K562 (cell line): ENCODE results near the gene CAMK1D. TPM values are rescaled to one million over a fixed set of nuclear protein-coding genes. Genes with fewer than 3 reads are reported as not detected.

Experiments used
- ATAC-seq: fragments of 200-7000 bp; cut with Tn5 transposase; 3 replicates; pipeline ENCODE4 v1.9.1; 2020; ENCODE audit warnings: moderate library complexity
- BruUV-seq: library from RNA; stranded (reverse); fragments of 400-500 nt; replicated peaks from 2 replicates; lab custom pipeline; 2021; lab: Mats Ljungman, UMichigan
- CTCF ChIA-PET: fragments of 300-600 bp; formaldehyde crosslinking; extraction: SDS; loops from one replicate; lab custom pipeline; 2021; ENCODE audit warnings: low intra/inter-chr PET ratio; lab: Yijun Ruan, JAX
- POLR2A ChIA-PET: fragments of 300-600, 350-650 bp; sonication (Branson Sonifier 250); formaldehyde crosslinking; extraction: SDS; loops from one replicate; lab custom pipeline; 2021; ENCODE audit warnings: antibody characterized with exemption, inconsistent platforms; lab: Yijun Ruan, JAX
- DNase-seq, 4 experiments: peaks; one replicate each; pipeline versions ENCODE4 v3.0.0 to v3.0.0-alpha.2; 2011 to 2018; ENCODE audit warnings: low spot score in 3 of 4, mixed read lengths in 3 of 4; ENCODE audit errors: extremely low read depth in 1 of 4
- FAIRE-seq: peaks from 2 replicates; lab custom pipeline; 2011; peaks lifted over from hg19 to GRCh38; lab: Jason Lieb, UNC
- H2AFZ ChIP-seq: 2 replicates; pipeline ENCODE4 v1.6.0; 2011; ENCODE audit warnings: low read depth, low read length, control low read depth, inconsistent platforms
- H3K27ac ChIP-seq: fragments of 200-600 bp; 3 replicates; pipeline ENCODE4 v1.8.0; 2011; ENCODE audit warnings: low read depth, mild to moderate bottlenecking, control low read depth, inconsistent platforms, low read length, moderate library complexity, mixed read lengths; ENCODE audit errors: extremely low read depth
- H3K27me3 ChIP-seq, 2 experiments: fragments of 300-600 bp in 1 of 2; 2 replicates in 1 of 2; 3 replicates in 1 of 2; pipeline versions ENCODE4 v1.6.0 to v1.8.0; 2011; ENCODE audit warnings: inconsistent platforms in 2 of 2, low read length in 2 of 2, mild to moderate bottlenecking in 1 of 2, mixed read lengths in 1 of 2, moderate library complexity in 1 of 2; ENCODE audit not compliant: control insufficient read depth in 2 of 2, insufficient read depth in 2 of 2
- H3K36me3 ChIP-seq: fragments of 300-600 bp; 3 replicates; pipeline ENCODE4 v1.8.0; 2011; ENCODE audit warnings: mild to moderate bottlenecking, low read length, inconsistent platforms; ENCODE audit not compliant: control insufficient read depth, insufficient read depth
- H3K4me1 ChIP-seq, 2 experiments: fragments of 200-600 bp in 1 of 2; replicated peaks in 1 of 2; 2 replicates in 1 of 2; 3 replicates in 1 of 2; pipeline versions ENCODE4 v1.5.1 to v1.8.0; 2011; ENCODE audit warnings: inconsistent platforms in 2 of 2, low read length in 2 of 2, mild to moderate bottlenecking in 1 of 2, mixed read lengths in 1 of 2, moderate library complexity in 1 of 2; ENCODE audit not compliant: control insufficient read depth in 2 of 2, insufficient read depth in 2 of 2
- H3K4me2 ChIP-seq: 2 replicates; pipeline ENCODE4 v1.6.1; 2011; ENCODE audit warnings: low read length, control low read depth, inconsistent platforms, mixed read lengths; ENCODE audit not compliant: insufficient read depth
- H3K4me3 ChIP-seq: fragments of 200-600 bp; sonication (generic), shearing (Covaris generic); 2 replicates; pipeline ENCODE4 v1.5.1; 2016; ENCODE audit warnings: control low read depth, inconsistent platforms
- H3K79me2 ChIP-seq: fragments of 200-600 bp; 3 replicates; pipeline ENCODE4 v1.8.0; 2011; ENCODE audit warnings: low read length, inconsistent platforms; ENCODE audit not compliant: control insufficient read depth, insufficient read depth
- H3K9ac ChIP-seq, 2 experiments: 2 replicates each; pipeline versions ENCODE4 v1.6.0 to v1.6.1; 2011; ENCODE audit warnings: low read depth in 2 of 2, low read length in 2 of 2, control low read depth in 1 of 2, inconsistent platforms in 1 of 2, mild to moderate bottlenecking in 1 of 2, mixed read lengths in 1 of 2; ENCODE audit not compliant: insufficient read depth in 1 of 2
- H3K9me1 ChIP-seq: one replicate; pipeline ENCODE4 v1.6.0; 2011; ENCODE audit warnings: inconsistent platforms, mild to moderate bottlenecking, low read length, moderate library complexity; ENCODE audit not compliant: control insufficient read depth, insufficient read depth
- H3K9me3 ChIP-seq: replicated peaks from 2 replicates; pipeline ENCODE4 v1.5.1; 2011; ENCODE audit warnings: low read depth, low read length, inconsistent platforms; ENCODE audit not compliant: control insufficient read depth, insufficient read depth
- H4K20me1 ChIP-seq: replicated peaks from 2 replicates; pipeline ENCODE4 v1.6.1; 2011; ENCODE audit warnings: low read length, inconsistent platforms, mixed read lengths; ENCODE audit not compliant: control insufficient read depth, insufficient read depth
- CREBBP ChIP-seq: IDR thresholded peaks from one replicate; pipeline ENCODE4 v1.6.1; 2012; ENCODE audit warnings: low read depth, mild to moderate bottlenecking, control low read depth, inconsistent platforms, low read length
- FOXA3 ChIP-seq, 2 experiments: fragments of 450-650 bp in 1 of 2; sonication (generic) in 1 of 2; formaldehyde crosslinking; IDR thresholded peaks in 1 of 2; conservative IDR thresholded peaks in 1 of 2; 2 replicates each; pipeline versions ENCODE4 v1.4.0 to v1.8.0; 2020 to 2022; ENCODE audit warnings: mild to moderate bottlenecking in 2 of 2, missing genetic modification reagents in 1 of 2
- HLTF ChIP-seq: fragments of 450-650 bp; IDR thresholded peaks from 2 replicates; pipeline ENCODE4 v1.6.1; 2016
- KDM2B ChIP-seq: fragments of 250-450 bp; sonication (Bioruptor Pico); IDR thresholded peaks from 2 replicates; pipeline ENCODE4 v1.8.0; 2021; ENCODE audit warnings: mild to moderate bottlenecking, moderate library complexity
- MBD2 ChIP-seq: sonication (generic); IDR thresholded peaks from 2 replicates; pipeline ENCODE4 v1.6.1; 2016; ENCODE audit warnings: low read depth, borderline replicate concordance
- PBX2 ChIP-seq, 2 experiments: IDR thresholded peaks in 1 of 2; conservative IDR thresholded peaks in 1 of 2; 2 replicates each; pipeline ENCODE4 v1.6.1; 2016; ENCODE audit warnings: low read depth in 2 of 2, mild to moderate bottlenecking in 1 of 2, missing compliant biosample characterization in 1 of 2, missing genetic modification characterization in 1 of 2, moderate library complexity in 1 of 2
- TCFL5 ChIP-seq: fragments of 250-450 bp; sonication (Bioruptor Pico); conservative IDR thresholded peaks from 2 replicates; pipeline ENCODE4 v1.6.1; 2021; ENCODE audit warnings: mild to moderate bottlenecking, moderate library complexity, matching md5 sums
- ZNF146 ChIP-seq: IDR thresholded peaks from one replicate; pipeline ENCODE4 v1.6.1; 2018; ENCODE audit warnings: missing compliant biosample characterization; ENCODE audit not compliant: unreplicated experiment
- ZNF277 ChIP-seq: fragments of 250-450 bp; sonication (Bioruptor Pico); IDR thresholded peaks from 2 replicates; pipeline ENCODE4 v1.8.0; 2022; ENCODE audit warnings: inconsistent platforms, mild to moderate bottlenecking, moderate library complexity, borderline replicate concordance
- ZNF384 ChIP-seq: IDR thresholded peaks from 2 replicates; pipeline ENCODE4 v1.6.1; 2012; ENCODE audit warnings: low read depth, low read length, improper control_type of control experiment
- ZNF511 ChIP-seq: sonication (generic); formaldehyde crosslinking; IDR thresholded peaks from 2 replicates; pipeline ENCODE4 v1.8.0; 2022; ENCODE audit warnings: mild to moderate bottlenecking, missing genetic modification reagents
- ZNF561 ChIP-seq: fragments of 450-650 bp; formaldehyde crosslinking; conservative IDR thresholded peaks from 2 replicates; pipeline ENCODE4 v1.4.0; 2020; ENCODE audit warnings: mild to moderate bottlenecking, moderate library complexity
- WGBS: fragments of 100-300 bp; shearing (Covaris generic); methylation state at CpG from one replicate; pipeline ENCODE4 v1.1.6; 2016; ENCODE audit warnings: low coverage, mixed read lengths; ENCODE audit not compliant: insufficient coverage; ENCODE audit errors: missing lambda C conversion rate; 5-methylcytosine and 5-hydroxymethylcytosine counted together
- in situ Hi-C: fragments of 300-500 bp; cut with MboI; formaldehyde crosslinking; loops from 4 replicates; pipeline ENCODE4 v1.15.0; 2018; ENCODE audit warnings: inconsistent platforms, mixed read lengths
- intact Hi-C: fragments of 100-400 bp; cut with micrococcal nuclease; formaldehyde crosslinking; loops from 2 replicates; pipeline ENCODE4 v1.14.2; 2022
- polyA plus RNA-seq, 8 experiments: library from polyadenylated mRNA; depleted of rRNA in 4 of 8; stranded (reverse) in 5 of 8; unstranded in 3 of 8; fragments of >200 nt; fragmentation: Nextera tagmentation in 2 of 8; fragmentation: Illumina TruSeq in 1 of 8; extraction: Ambion mirVana in 2 of 8; extraction: Trizol in 1 of 8; gene quantifications; 2 replicates each; pipeline versions ENCODE4 v1.2.1 to v1.2.3, GENCODE V29; 2011 to 2014; ENCODE audit warnings: inconsistent platforms in 1 of 8, missing spikeins in 1 of 8
- total RNA-seq, 7 experiments: library from RNA; depleted of rRNA in 6 of 7; stranded (reverse); fragments of >200 nt in 6 of 7; fragmentation: Illumina TruSeq in 2 of 7; extraction: Trizol in 2 of 7; gene quantifications; 2 replicates each; pipeline versions ENCODE4 v1.2.1 to v1.2.3, GENCODE V29; 2011 to 2021; ENCODE audit warnings: low replicate concordance in 1 of 7

Gene CAMK1D
- total and polyA plus RNA-seq, 9 of the 15 experiments (the other 6 are each of a cell fraction or from before 2014, with no cell fraction given), result 0.12 to 0.24 (median 0.20) TPM; not detected in 5

- Histone ChIP-seq H3K4me2 (no peak overlapping the region), H3K27me3 (peaks cover 45 to 47% of the 10 kb centered on the region in 2 experiments), H3K79me2 (no peaks in the 10 kb centered on the region), H2AFZ (no peak overlapping the region), H3K36me3 (no peaks in the 10 kb centered on the region), H3K4me3 (no peak overlapping the region), H3K9ac (no peak overlapping the region), H3K9me3 (no peaks in the 10 kb centered on the region), H3K9me1 (no peaks in the 10 kb centered on the region), H4K20me1 (0 out of 2 replicates have a peak, but pooled peaks cover 3% of the 10 kb centered on the region), H3K27ac (no peak overlapping the region), H3K4me1 (no peaks in the 10 kb centered on the region)
- no peak for TF ChIP-seq ZNF277
- TF ChIP-seq ZNF561 (CRISPR knock-in tag), result no peak
- DNase-seq (no peak), FAIRE-seq (no peak), ATAC-seq (no peak)
- intact Hi-C loops (no loop called here), in situ Hi-C loops (no loop called here)
- ChIA-PET POLR2A (no interaction called here), CTCF (no interaction called here)
- 2% methylated on average over 8 of the region's 8 CpGs for WGBS
- BruUV-seq, result no TSS peak
Observed at GRCh38 chr10:12510501-12510941, 161.2 kb downstream of the CAMK1D start.

GRCh38 chr10:12510984-12511383 is 161.6 kb downstream of the CAMK1D start:
- Histone ChIP-seq H4K20me1 (0 out of 2 replicates have a peak, but pooled peaks cover 3% of the 10 kb centered on the region), H3K4me2 (no peak overlapping the region), H3K9me3 (no peaks in the 10 kb centered on the region), H3K27ac (no peak overlapping the region), H3K9ac (no peak overlapping the region), H3K4me3 (no peak overlapping the region), H2AFZ (no peak overlapping the region), H3K27me3 (peaks cover 43 to 45% of the 10 kb centered on the region in 2 experiments), H3K79me2 (no peaks in the 10 kb centered on the region), H3K9me1 (no peaks in the 10 kb centered on the region), H3K4me1 (no peaks in the 10 kb centered on the region), H3K36me3 (no peaks in the 10 kb centered on the region)
- POLR2A ChIA-PET, result no interaction called here
- DNase-seq (no peak), ATAC-seq (no peak), FAIRE-seq (no peak)
- in situ Hi-C loops, result no loop called here
- CTCF ChIA-PET, result no interaction called here
- no TSS peak for BruUV-seq
- 0% methylated on average over 4 of the region's 4 CpGs for WGBS
- intact Hi-C loops, result no loop called here
- TF ChIP-seq MBD2 (no peak), HLTF (no peak), KDM2B (no peak), ZNF146 (CRISPR knock-in tag) (no peak), TCFL5 (no peak), ZNF384 (no peak), ZNF511 (CRISPR knock-in tag) (no peak), CREBBP (no peak), PBX2 (CRISPR knock-in tag; IDR thresholded peaks at IDR 0.05; ENCODE audit: low read depth) (no peak), PBX2 (tag; conservative IDR thresholded peaks at IDR 0.05; ENCODE audit: low read depth) (no peak), FOXA3 (CRISPR knock-in tag; conservative IDR thresholded peaks at IDR 0.05 in 1 of 2, IDR thresholded peaks at IDR 0.05 in 1 of 2) (no peak)
